Psoas muscle (tissue), 8 donors: Measurements from ENCODE around the gene CDON. TPM values are rescaled to one million over a fixed set of nuclear protein-coding genes. Genes with fewer than 3 reads are reported as not detected.

Experiments
- ATAC-seq, 4 donors: fragments of 200-7000 bp; cut with Tn5 transposase; one replicate each; pipeline ENCODE4 v1.9.1; 2020; ENCODE audit warnings: moderate library complexity in 3 of 4, mild to moderate bottlenecking in 2 of 4
- DNase-seq, 2 donors: peaks; one replicate each; pipeline ENCODE4 v3.0.0-alpha.2; 2020
- H3K27ac ChIP-seq: fragments of 200-600 bp; one replicate; pipeline ENCODE4 v1.8.0; 2022
- H3K27me3 ChIP-seq, 3 donors: fragments of 200-600 bp in 1 of 3; one replicate each; pipeline versions ENCODE4 v1.6.1 to v1.8.0; 2013 to 2022; ENCODE audit warnings: low read length in 2 of 3, mild to moderate bottlenecking in 2 of 3, moderate library complexity in 1 of 3; ENCODE audit not compliant: insufficient read depth in 3 of 3
- H3K36me3 ChIP-seq, 2 donors: fragments of 200-600 bp in 1 of 2; one replicate each; pipeline versions ENCODE4 v1.6.1 to v1.8.0; 2013 to 2022; ENCODE audit warnings: low read depth in 1 of 2, mild to moderate bottlenecking in 1 of 2, moderate library complexity in 1 of 2; ENCODE audit not compliant: insufficient read depth in 1 of 2
- H3K4me1 ChIP-seq: fragments of 200-600 bp; one replicate; pipeline ENCODE4 v1.8.0; 2022
- H3K4me3 ChIP-seq: fragments of 200-600 bp; one replicate; pipeline ENCODE4 v1.8.0; 2022; ENCODE audit warnings: mild to moderate bottlenecking
- H3K9me3 ChIP-seq: fragments of 200-600 bp; one replicate; pipeline ENCODE4 v1.8.0; 2022
- WGBS, 3 donors: extraction: QIAGEN DNeasy Blood & Tissue Kit; methylation state at CpG; one replicate each; pipeline versions ENCODE4 v1.1.6 to v1.1.7; 2013; 5-methylcytosine and 5-hydroxymethylcytosine counted together
- intact Hi-C, 2 donors: fragments of 100-400 bp; cut with DNase I; formaldehyde crosslinking; loops; one replicate each; pipeline versions ENCODE4 v1.11.0 to v1.14.2; 2022
- polyA plus RNA-seq, 3 donors: library from polyadenylated mRNA; stranded (reverse); fragments of 200-250 nt; gene quantifications; one replicate each; pipeline ENCODE4 v1.2.3, GENCODE V29; 2013
- total RNA-seq, 4 donors: library from RNA; stranded (reverse); fragmentation: NEBNext Ultra II Directional in 2 of 4; extraction: Animal tissue kit (Norgen Biotek cat#: 25700) in 2 of 4; gene quantifications; one replicate each; pipeline versions ENCODE4 v1.2.1 to v1.2.4, GENCODE V29; 2021 to 2023
- TF ChIP-seq, protein P1 (sequence below): fragments of 200-600 bp; IDR thresholded peaks from one replicate; pipeline ENCODE4 v1.8.0; 2022; ENCODE audit warnings: antibody characterized with exemption
- donor health status: healthy with polysubstance abuse.
- donor health status: DM: no; HTN: no; CAD: no; lungs with moderate emphysema.
- donor health status: Bipolar disorder and iron deficiency.
- donor health status: healthy.
- donor health status: DM: yes; HTN: yes; CAD: no.
- donor health status: DM: no; HTN: no; CAD: no.
- donor health status: DM: no; HTN: no; CAD: no.
- donor health status: DM: yes; HTN: yes; CAD: no.

Gene CDON
- total and polyA plus RNA-seq, 7 donors, result 0.63 to 5.6 (median 1.3) TPM

DNA sequence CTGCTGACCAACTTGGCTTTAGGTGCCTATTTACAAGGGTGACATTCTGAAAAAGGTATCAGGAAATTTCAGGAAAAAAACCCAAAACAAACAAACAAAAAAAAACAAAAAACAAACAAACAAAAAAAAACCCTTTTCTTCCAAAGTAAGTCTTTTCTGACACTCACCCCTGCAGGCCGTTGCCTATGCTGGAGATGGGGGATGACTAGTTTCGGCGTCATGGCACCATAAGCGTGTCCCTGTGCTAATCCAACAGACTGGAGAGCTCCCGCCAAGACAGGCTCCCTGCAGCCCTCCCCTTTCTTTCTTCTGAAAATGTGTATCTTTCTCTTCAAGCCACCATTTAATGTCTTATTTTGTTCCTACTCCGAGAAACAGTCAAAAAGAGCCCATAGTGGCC, 103.2 kb downstream of the CDON start:
- Histone ChIP-seq H3K36me3 (peaks cover 0 to 7% of the 10 kb centered on the region in 2 donors), H3K4me1 (no peaks in the 10 kb centered on the region), H3K27ac (no peak overlapping the region), H3K27me3 (no peaks in the 10 kb centered on the region), H3K4me3 (no peak overlapping the region), H3K9me3 (peaks cover 7% of the 10 kb centered on the region)
- intact Hi-C loops, result no loop called here
- TF ChIP-seq, protein P1, sequence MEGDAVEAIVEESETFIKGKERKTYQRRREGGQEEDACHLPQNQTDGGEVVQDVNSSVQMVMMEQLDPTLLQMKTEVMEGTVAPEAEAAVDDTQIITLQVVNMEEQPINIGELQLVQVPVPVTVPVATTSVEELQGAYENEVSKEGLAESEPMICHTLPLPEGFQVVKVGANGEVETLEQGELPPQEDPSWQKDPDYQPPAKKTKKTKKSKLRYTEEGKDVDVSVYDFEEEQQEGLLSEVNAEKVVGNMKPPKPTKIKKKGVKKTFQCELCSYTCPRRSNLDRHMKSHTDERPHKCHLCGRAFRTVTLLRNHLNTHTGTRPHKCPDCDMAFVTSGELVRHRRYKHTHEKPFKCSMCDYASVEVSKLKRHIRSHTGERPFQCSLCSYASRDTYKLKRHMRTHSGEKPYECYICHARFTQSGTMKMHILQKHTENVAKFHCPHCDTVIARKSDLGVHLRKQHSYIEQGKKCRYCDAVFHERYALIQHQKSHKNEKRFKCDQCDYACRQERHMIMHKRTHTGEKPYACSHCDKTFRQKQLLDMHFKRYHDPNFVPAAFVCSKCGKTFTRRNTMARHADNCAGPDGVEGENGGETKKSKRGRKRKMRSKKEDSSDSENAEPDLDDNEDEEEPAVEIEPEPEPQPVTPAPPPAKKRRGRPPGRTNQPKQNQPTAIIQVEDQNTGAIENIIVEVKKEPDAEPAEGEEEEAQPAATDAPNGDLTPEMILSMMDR, result no peak
- ATAC-seq (no peak), DNase-seq (no peak)
- WGBS, 3 donors, result 88 to 92% (median 91%) methylated on average over 6 of the region's 6 CpGs

DNA sequence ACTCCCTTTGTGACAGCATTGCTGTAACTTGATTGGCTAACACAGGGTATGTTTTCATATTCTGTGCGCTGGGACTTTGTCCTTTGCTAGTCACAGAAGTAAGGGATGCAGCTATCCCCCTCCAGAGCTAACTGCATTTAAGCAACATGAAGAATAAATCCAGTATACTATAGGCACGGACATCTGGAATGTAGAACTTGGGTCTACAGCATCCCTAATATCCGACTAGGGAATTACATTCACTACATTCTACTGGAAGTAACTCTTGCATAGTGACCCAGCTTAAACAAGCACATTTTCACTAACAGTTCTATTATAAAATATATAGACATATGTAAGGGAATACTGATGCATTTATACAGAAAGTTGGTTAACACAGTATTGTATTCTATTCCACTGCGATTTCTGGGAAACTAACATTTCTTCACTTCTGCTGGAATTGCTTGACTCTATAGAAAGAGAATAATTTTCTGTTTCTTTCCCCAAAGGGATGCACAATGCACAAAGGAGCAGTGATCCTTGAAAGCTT, 103.7 kb downstream of the CDON start:
- intact Hi-C loops, result no loop called here
- Histone ChIP-seq H3K27me3 (no peaks in the 10 kb centered on the region), H3K27ac (no peak overlapping the region), H3K36me3 (peaks cover 0 to 7% of the 10 kb centered on the region in 2 donors), H3K4me3 (no peak overlapping the region), H3K4me1 (no peaks in the 10 kb centered on the region), H3K9me3 (peaks cover 7% of the 10 kb centered on the region)
- ATAC-seq (no peak), DNase-seq (no peak)
- TF ChIP-seq, protein P1, result no peak
- WGBS, 3 donors, result 80 to 87% (median 84%) methylated on average over 4 of the region's 4 CpGs

DNA sequence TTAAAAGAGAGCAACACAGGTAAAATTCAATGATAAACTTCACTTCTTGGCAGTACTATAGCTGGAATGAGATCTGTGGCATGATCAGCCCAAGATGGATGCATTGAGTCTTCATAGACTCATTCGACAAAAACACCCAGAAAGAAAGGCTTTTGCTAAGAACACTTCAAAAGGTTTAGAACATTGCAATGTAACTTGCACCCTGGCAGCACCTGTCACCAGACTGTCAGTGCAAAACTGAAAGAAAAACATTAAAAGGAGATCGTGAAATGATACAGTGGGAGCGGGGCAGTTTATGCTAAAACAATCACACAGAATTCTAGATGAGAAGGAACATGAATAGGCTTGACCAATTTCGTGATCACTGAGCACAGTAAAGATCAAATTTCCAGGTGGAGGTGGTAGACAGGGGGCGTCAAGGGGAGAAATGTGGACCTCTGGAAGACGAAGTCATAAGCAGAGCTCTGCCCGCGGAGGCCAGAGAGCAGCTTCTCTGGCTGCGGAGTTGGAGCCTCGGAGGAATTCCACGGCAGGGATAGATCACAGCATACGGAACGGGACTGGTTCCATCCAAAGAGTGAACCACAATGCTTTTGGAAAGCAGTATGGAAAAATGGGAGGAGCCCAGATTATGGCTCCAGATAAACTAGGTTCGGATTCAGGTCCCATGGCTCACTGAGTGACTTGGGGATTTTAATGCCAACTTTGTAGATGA, 104.9 kb downstream of the CDON start:
- Histone ChIP-seq H3K4me3 (no peak overlapping the region), H3K27ac (no peak overlapping the region), H3K36me3 (peaks cover 0 to 7% of the 10 kb centered on the region in 2 donors), H3K4me1 (no peaks in the 10 kb centered on the region), H3K9me3 (peaks cover 2% of the 10 kb centered on the region), H3K27me3 (no peaks in the 10 kb centered on the region)
- 69 to 80% (median 77%) methylated on average over 14 of the region's 14 CpGs for WGBS, 3 donors
- DNase-seq, result no peak
- TF ChIP-seq, protein P1, result no peak
- intact Hi-C loops, result no loop called here
- ATAC-seq, result no peak

DNA sequence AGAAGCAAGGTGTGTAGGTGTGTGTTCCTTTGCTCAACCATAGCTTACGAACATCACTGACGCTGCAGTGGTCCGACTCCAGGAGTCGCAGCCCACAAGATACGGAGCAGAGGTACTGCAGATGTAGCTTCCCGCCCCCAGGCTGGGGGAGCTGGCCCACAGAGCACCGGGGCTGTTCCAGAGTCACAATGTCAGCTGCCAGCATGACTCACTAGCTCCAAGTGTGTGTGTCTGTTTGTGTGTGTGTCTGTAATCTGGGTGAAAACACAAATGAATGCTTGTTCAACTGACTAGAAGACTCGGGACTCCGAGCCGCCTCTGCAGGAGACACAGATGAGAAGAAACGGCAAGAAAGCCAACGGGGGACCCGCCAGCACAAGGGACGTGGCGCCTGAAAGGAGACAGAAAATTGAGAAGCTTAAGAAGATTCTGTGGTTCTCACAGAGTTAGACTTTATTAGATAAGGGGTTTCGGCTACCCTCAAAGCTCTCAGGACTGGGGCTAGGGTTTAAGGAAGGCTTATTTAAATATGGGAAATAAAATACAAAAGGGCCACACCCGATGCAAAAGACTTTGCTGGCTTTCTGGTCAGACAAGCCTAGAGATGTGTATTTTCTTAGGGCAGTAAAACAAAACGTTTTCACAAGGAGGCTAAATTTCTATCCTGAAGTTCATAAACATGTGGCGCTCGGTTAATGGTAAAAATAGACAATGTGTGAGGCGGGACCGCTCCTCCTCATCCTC, 106.1 kb downstream of the CDON start:
- Histone ChIP-seq H3K4me3 (no peak overlapping the region), H3K4me1 (no peaks in the 10 kb centered on the region), H3K36me3 (peaks cover 0 to 4% of the 10 kb centered on the region in 2 donors), H3K9me3 (no peaks in the 10 kb centered on the region), H3K27ac (no peak overlapping the region), H3K27me3 (no peaks in the 10 kb centered on the region)
- ATAC-seq (peak in 2 of 4 donors; percentile 28 to 33), DNase-seq (peak in 1 of 2 donors; percentile 61)
- 79 to 87% (median 81%) methylated on average over 22 of the region's 22 CpGs for WGBS, 3 donors
- intact Hi-C loops, result no loop called here
- TF ChIP-seq, protein P1, result no peak
